B cell (primary cell): ENCODE results near the gene CHMP2B. TPM values are rescaled to one million over a fixed set of nuclear protein-coding genes. Genes with fewer than 3 reads are reported as not detected.
A peak's percentile ranks its signal among the peaks of the same experiment; 100 is the strongest.

Source experiments
- ATAC-seq: fragments of 200-7000 bp; cut with Tn5 transposase; one replicate; pipeline ENCODE4 v1.10.0; 2021; ENCODE audit warnings: low read depth, mild to moderate bottlenecking, moderate number of reproducible peaks, moderate library complexity
- CTCF ChIA-PET: fragments of 350-600 bp; sonication (Branson Sonifier 250); formaldehyde crosslinking; loops from one replicate; lab custom pipeline; 2021; ENCODE audit warnings: antibody characterized with exemption, inconsistent platforms; lab: Charles Lee
- POLR2A ChIA-PET: fragments of 350-600 bp; sonication (Branson Sonifier 250); formaldehyde crosslinking; loops from one replicate; lab custom pipeline; 2021; ENCODE audit warnings: antibody characterized with exemption; lab: Charles Lee
- DNase-seq: peaks from one replicate; pipeline ENCODE4 v3.0.0; 2013
- H2AFZ ChIP-seq: 2 replicates; pipeline ENCODE4 v1.6.1; 2012; ENCODE audit warnings: mild to moderate bottlenecking, low read depth, low read length; ENCODE audit not compliant: insufficient read depth, poor library complexity, severe bottlenecking
- H3K27ac ChIP-seq, 2 donors: 1 replicate in 1 of 2; 2 replicates in 1 of 2; pipeline ENCODE4 v1.5.1; 2012 to 2013; ENCODE audit warnings: low read length in 2 of 2, mild to moderate bottlenecking in 2 of 2, moderate library complexity in 1 of 2
- H3K27me3 ChIP-seq, 4 experiments: fragments of 200-600 bp in 1 of 4; sonication (generic) in 1 of 4; replicated peaks in 1 of 4; 1 replicate in 2 of 4; 2 replicates in 2 of 4; pipeline versions ENCODE4 v1.6.1 to v1.7.0; 2013 to 2016; ENCODE audit warnings: low read length in 3 of 4, mild to moderate bottlenecking in 2 of 4, mixed read lengths in 1 of 4, moderate library complexity in 1 of 4; ENCODE audit not compliant: insufficient read depth in 4 of 4, control insufficient read depth in 3 of 4; ENCODE audit errors: control extremely low read depth in 1 of 4
- H3K36me3 ChIP-seq, 2 experiments: replicated peaks in 1 of 2; 1 replicate in 1 of 2; 2 replicates in 1 of 2; pipeline versions ENCODE4 v1.6.1 to v1.7.1; 2013; ENCODE audit warnings: low read length in 1 of 2; ENCODE audit not compliant: insufficient read depth in 2 of 2, control insufficient read depth in 1 of 2; ENCODE audit errors: control extremely low read depth in 1 of 2, extremely low read depth in 1 of 2
- H3K4me1 ChIP-seq, 2 donors: fragments of 200-600 bp in 1 of 2; sonication (generic) in 1 of 2; 1 replicate in 1 of 2; 2 replicates in 1 of 2; pipeline versions ENCODE4 v1.5.1 to v1.6.1; 2013 to 2017; ENCODE audit warnings: low read length in 2 of 2; ENCODE audit not compliant: control insufficient read depth in 2 of 2, insufficient read depth in 2 of 2
- H3K4me2 ChIP-seq: replicated peaks from 2 replicates; pipeline ENCODE3; 2012; ENCODE audit warnings: mild to moderate bottlenecking, low read depth, low read length; ENCODE audit not compliant: poor library complexity, severe bottlenecking
- H3K4me3 ChIP-seq, 5 experiments: fragments of 200-600 bp in 1 of 5; sonication (generic) in 1 of 5; 1 replicate in 3 of 5; 2 replicates in 2 of 5; pipeline versions ENCODE4 v1.5.1 to v1.7.0; 2011 to 2016; ENCODE audit warnings: low read length in 4 of 5, mild to moderate bottlenecking in 4 of 5, low read depth in 2 of 5, control low read depth in 1 of 5, moderate library complexity in 1 of 5; ENCODE audit not compliant: insufficient read depth in 1 of 5; ENCODE audit errors: control extremely low read depth in 1 of 5, extremely low read depth in 1 of 5
- H3K79me2 ChIP-seq: fragments of 200-600 bp; sonication (generic); one replicate; pipeline ENCODE4 v1.6.0; 2016; ENCODE audit warnings: low read length; ENCODE audit not compliant: control insufficient read depth, insufficient read depth
- H3K9ac ChIP-seq: fragments of 200-600 bp; sonication (generic); 2 replicates; pipeline ENCODE4 v1.6.1; 2017; ENCODE audit warnings: mild to moderate bottlenecking, low read length, moderate library complexity
- H3K9me3 ChIP-seq, 3 donors: one replicate each; pipeline versions ENCODE4 v1.6.1 to v1.7.1; 2013; ENCODE audit warnings: low read length in 2 of 3; ENCODE audit not compliant: control insufficient read depth in 2 of 3, insufficient read depth in 1 of 3; ENCODE audit errors: control extremely low read depth in 1 of 3
- H4K20me1 ChIP-seq: 2 replicates; pipeline ENCODE4 v1.6.0; 2012; ENCODE audit warnings: mild to moderate bottlenecking, low read length; ENCODE audit not compliant: insufficient read depth, control insufficient read depth, poor library complexity, severe bottlenecking
- H3K27ac Mint-ChIP-seq: one replicate; pipeline ENCODE4 v1.8.0; 2021; ENCODE audit warnings: mixed read lengths
- H3K27me3 Mint-ChIP-seq: one replicate; pipeline ENCODE4 v1.8.0; 2021; ENCODE audit warnings: mixed read lengths
- H3K4me1 Mint-ChIP-seq: one replicate; pipeline ENCODE4 v1.8.0; 2021; ENCODE audit warnings: mixed read lengths
- H3K4me3 Mint-ChIP-seq: one replicate; pipeline ENCODE4 v1.8.0; 2021; ENCODE audit warnings: mixed read lengths
- H3K9me3 Mint-ChIP-seq: one replicate; pipeline ENCODE4 v1.8.0; 2022; ENCODE audit warnings: mixed read lengths; ENCODE audit not compliant: insufficient read depth
- CTCF ChIP-seq: fragments of 200-600 bp; IDR thresholded peaks from one replicate; pipeline ENCODE4 v1.8.0; 2022; ENCODE audit warnings: antibody characterized with exemption, mild to moderate bottlenecking
- EZH2 ChIP-seq: IDR thresholded peaks from 2 replicates; pipeline ENCODE4 v1.6.1; 2012; ENCODE audit warnings: borderline replicate concordance, low read depth, mild to moderate bottlenecking, moderate library complexity, low read length; ENCODE audit not compliant: insufficient read depth, poor library complexity, severe bottlenecking
- WGBS: methylation state at CpG from one replicate; pipeline ENCODE4 v1.1.5; 2013; ENCODE audit warnings: missing lambda C conversion rate; ENCODE audit not compliant: insufficient coverage; 5-methylcytosine and 5-hydroxymethylcytosine counted together
- intact Hi-C: fragments of 100-400 bp; cut with micrococcal nuclease; formaldehyde crosslinking; loops from one replicate; pipeline ENCODE4 v1.10.0; 2022
- polyA minus RNA-seq: library from RNA; depleted of rRNA, polyadenylated mRNA; stranded (reverse); fragments of >200 nt; gene quantifications from 2 replicates; pipeline ENCODE4 v1.2.3, GENCODE V29; 2012
- polyA plus RNA-seq: library from polyadenylated mRNA; depleted of rRNA; stranded (reverse); fragments of >200 nt; gene quantifications from 2 replicates; pipeline ENCODE4 v1.2.3, GENCODE V29; 2012
- total RNA-seq, 2 donors: library from RNA; stranded (reverse); fragments of 120-200 nt in 1 of 2; gene quantifications; 1 replicate in 1 of 2; 2 replicates in 1 of 2; pipeline versions ENCODE4 v1.2.3 to v1.2.4, GENCODE V29; 2013 to 2022

Gene CHMP2B
- total RNA-seq (22.2 and 25.0 TPM in 2 replicates), polyA plus RNA-seq (18.4 and 34.5 TPM in 2 replicates), polyA minus RNA-seq (4.4 and 11.0 TPM in 2 replicates)
- 28.7 TPM for total RNA-seq (2013)

GRCh38 chr3:87227104-87227834, at the start of gene CHMP2B:
Gene CHMP2B, plus strand, starts transcription at chr3:87227309. Its CDS starts 214 bp downstream, at chr3:87227523.
- H3K9me3 Mint-ChIP-seq = no peaks in the 10 kb centered on the region
- no peaks in the 10 kb centered on the region for H3K9me3 ChIP-seq
- under 1% methylated on average over 57 of the region's 59 CpGs for WGBS
- peak within 1 kb of the TSS; percentile 42 to 99 (median 96) for H3K4me3 ChIP-seq
- peak within 1 kb of the TSS; percentile 99 for H2AFZ ChIP-seq
- peak within 1 kb of the TSS; percentile 97 for H3K27ac Mint-ChIP-seq
- ATAC-seq (peak; percentile 87), DNase-seq (peak; percentile 96)
- H3K36me3 ChIP-seq = peaks cover 0 to 3% of the 10 kb centered on the region in 2 experiments
- peak within 1 kb of the TSS; percentile 89 to 98 for H3K27ac ChIP-seq
- H3K4me2 ChIP-seq = peak within 1 kb of the TSS; percentile 91
- TF ChIP-seq EZH2 (no peak), CTCF (no peak)
- peaks cover 53% of the 10 kb centered on the region for H3K4me1 Mint-ChIP-seq
- H3K79me2 ChIP-seq = peaks cover 59% of the 10 kb centered on the region
- peaks cover 18% of the 10 kb centered on the region for H4K20me1 ChIP-seq
- peak within 1 kb of the TSS; percentile 99 for H3K9ac ChIP-seq
- CTCF ChIA-PET = interaction anchor here (0.8 to 1.4 kb wide), 2 partner anchors 32 to 778 kb away, joined by 3 read pairs; no protein-coding TSS in a partner anchor
- H3K4me3 Mint-ChIP-seq = peak within 1 kb of the TSS; percentile 97
- intact Hi-C loops = loop anchor here (1.0 to 10.0 kb wide), 3 partner anchors 778 to 923 kb away; partner anchors contain the start of genes CGGBP1 and ZNF654
- H3K27me3 Mint-ChIP-seq = peaks cover 14% of the 10 kb centered on the region
- H3K4me1 ChIP-seq = peaks cover 13 to 16% of the 10 kb centered on the region in 2 donors
- H3K27me3 ChIP-seq = peaks cover 0 to 7% (median 3%) of the 10 kb centered on the region in 4 experiments
- POLR2A ChIA-PET = no interaction called here

GRCh38 chr3:87179642-87180041, 47.5 kb upstream of the CHMP2B start:
- intact Hi-C loops = no loop called here
- Histone ChIP-seq H3K4me2 (no peak overlapping the region), H3K79me2 (no peaks in the 10 kb centered on the region), H3K4me3 (no peak overlapping the region), H3K27me3 (no peaks in the 10 kb centered on the region), H3K36me3 (no peaks in the 10 kb centered on the region), H3K9me3 (no peaks in the 10 kb centered on the region), H2AFZ (no peak overlapping the region), H3K9ac (no peak overlapping the region), H4K20me1 (no peaks in the 10 kb centered on the region), H3K4me1 (no peaks in the 10 kb centered on the region), H3K27ac (no peak overlapping the region)
- no peak overlapping the region for H3K4me3 Mint-ChIP-seq
- peaks cover 11% of the 10 kb centered on the region for H3K27me3 Mint-ChIP-seq
- H3K27ac Mint-ChIP-seq = no peak overlapping the region
- H3K9me3 Mint-ChIP-seq = no peaks in the 10 kb centered on the region
- ChIA-PET POLR2A (no interaction called here), CTCF (no interaction called here)
- TF ChIP-seq EZH2 = no peak
- TF ChIP-seq CTCF = no peak
- DNase-seq (no peak), ATAC-seq (no peak)
- no peaks in the 10 kb centered on the region for H3K4me1 Mint-ChIP-seq
